GM12878 (cell line): ENCODE data around the gene IFI6. TPM values are rescaled to one million over a fixed set of nuclear protein-coding genes. Genes with fewer than 3 reads are reported as not detected.
"Not testable (repeated sequence)": the region's sequence is repeated elsewhere in the genome, so short reads cannot be mapped to it uniquely, and the experiment has no call there.

ENCODE experiments used
- ATAC-seq: fragments of 200-7000 bp; cut with Tn5 transposase; 3 replicates; pipeline ENCODE4 v1.9.1; 2020; ENCODE audit warnings: mild to moderate bottlenecking, moderate library complexity
- BruUV-seq: library from RNA; stranded (reverse); fragments of 400-500 nt; replicated peaks from 2 replicates; lab custom pipeline; 2021; lab: Mats Ljungman, UMichigan
- CTCF ChIA-PET: fragments of 300-600 bp; sonication (Branson Sonifier 250); formaldehyde crosslinking; extraction: SDS; loops from one replicate; lab custom pipeline; 2021; ENCODE audit warnings: inconsistent platforms; lab: Yijun Ruan, JAX
- POLR2A ChIA-PET: fragments of 350-600 bp; formaldehyde crosslinking; extraction: SDS; loops from one replicate; lab custom pipeline; 2021; ENCODE audit warnings: inconsistent platforms; lab: Charles Lee
- RAD21 ChIA-PET: fragments of 300-600 bp; sonication (Branson Sonifier 250); formaldehyde crosslinking; loops from one replicate; lab custom pipeline; 2023; ENCODE audit warnings: antibody characterized with exemption; ENCODE audit not compliant: unreplicated experiment; lab: Charles Lee
- SMC1A ChIA-PET: fragments of 300-600 bp; sonication (Branson Sonifier 250); formaldehyde crosslinking; loops from one replicate; lab custom pipeline; 2023; ENCODE audit not compliant: unreplicated experiment, uncharacterized antibody; lab: Charles Lee
- DNase-seq: peaks from one replicate; pipeline ENCODE4 v3.0.0-alpha.2; 2011; ENCODE audit warnings: low read depth, low spot score
- FAIRE-seq: peaks from 3 replicates; lab custom pipeline; 2011; peaks lifted over from hg19 to GRCh38; lab: Jason Lieb, UNC
- H2AFZ ChIP-seq: 2 replicates; pipeline ENCODE4 v1.6.0; 2011; ENCODE audit warnings: low read depth, low read length, control low read depth; ENCODE audit not compliant: control insufficient read depth
- H3K27ac ChIP-seq: 2 replicates; pipeline ENCODE4 v1.5.1; 2011; ENCODE audit warnings: control low read depth; ENCODE audit not compliant: control insufficient read depth, insufficient read depth
- H3K27me3 ChIP-seq, 2 experiments: replicated peaks in 1 of 2; 2 replicates each; pipeline versions ENCODE4 v1.6.0 to v1.6.1; 2011; ENCODE audit warnings: low read length in 1 of 2; ENCODE audit not compliant: control insufficient read depth in 2 of 2, insufficient read depth in 2 of 2
- H3K36me3 ChIP-seq, 2 experiments: 2 replicates each; pipeline ENCODE4 v1.5.1; 2011; ENCODE audit warnings: low read length in 1 of 2; ENCODE audit not compliant: control insufficient read depth in 2 of 2, insufficient read depth in 2 of 2
- H3K4me1 ChIP-seq: 2 replicates; pipeline ENCODE4 v1.6.1; 2011; ENCODE audit warnings: mild to moderate bottlenecking, low read length, moderate library complexity, mixed read lengths; ENCODE audit not compliant: control insufficient read depth, insufficient read depth
- H3K4me2 ChIP-seq: 2 replicates; pipeline ENCODE4 v1.6.0; 2011; ENCODE audit warnings: control low read depth; ENCODE audit not compliant: control insufficient read depth, insufficient read depth
- H3K4me3 ChIP-seq: fragments of 200-600 bp; sonication (generic); 2 replicates; pipeline ENCODE4 v1.5.1; 2016
- H3K79me2 ChIP-seq: 2 replicates; pipeline ENCODE4 v1.6.0; 2011; ENCODE audit warnings: low read length; ENCODE audit not compliant: control insufficient read depth, insufficient read depth
- H3K9ac ChIP-seq: 2 replicates; pipeline ENCODE4 v1.8.0; 2011; ENCODE audit warnings: low read length, control low read depth, mixed read lengths; ENCODE audit not compliant: control insufficient read depth, insufficient read depth
- H3K9me3 ChIP-seq: replicated peaks from 3 replicates; pipeline ENCODE4 v1.5.1; 2011; ENCODE audit warnings: mild to moderate bottlenecking, low read length; ENCODE audit not compliant: control insufficient read depth, insufficient read depth
- H4K20me1 ChIP-seq: 2 replicates; pipeline ENCODE4 v1.6.0; 2011; ENCODE audit not compliant: control insufficient read depth, insufficient read depth
- RAD21 ChIP-seq: IDR thresholded peaks from 2 replicates; pipeline ENCODE4 v1.6.1; 2011; ENCODE audit warnings: mild to moderate bottlenecking, low read depth, low read length, moderate library complexity; ENCODE audit not compliant: insufficient read depth
- SMARCA5 ChIP-seq: fragments of 450-650 bp; IDR thresholded peaks from 2 replicates; pipeline ENCODE4 v1.6.1; 2017; ENCODE audit warnings: mild to moderate bottlenecking
- WGBS: methylation state at CpG from one replicate; pipeline ENCODE4 v1.1.6; 2016; ENCODE audit warnings: low lambda C conversion rate; ENCODE audit not compliant: insufficient replicate concordance, insufficient coverage; ENCODE audit errors: missing lambda C conversion rate; 5-methylcytosine and 5-hydroxymethylcytosine counted together
- in situ Hi-C: fragments of 300-500 bp; cut with MboI; formaldehyde crosslinking; loops from 9 replicates; pipeline ENCODE4 v1.14.3; 2018; ENCODE audit warnings: mixed read lengths
- intact Hi-C: fragments of 100-400 bp; cut with micrococcal nuclease; formaldehyde crosslinking; loops from one replicate; pipeline ENCODE4 v1.14.2; 2022; ENCODE audit not compliant: unreplicated experiment
- polyA plus RNA-seq, 11 experiments: library from polyadenylated mRNA; depleted of rRNA in 4 of 11; unstranded in 6 of 11; stranded (reverse) in 5 of 11; fragments of >200 nt; fragmentation: Nextera tagmentation in 4 of 11; fragmentation: Illumina TruSeq in 1 of 11; extraction: Ambion mirVana in 4 of 11; extraction: Trizol in 1 of 11; gene quantifications; 1 replicate in 1 of 11; 2 replicates in 10 of 11; pipeline versions ENCODE4 v1.2.1 to v1.2.3, GENCODE V29; 2011 to 2016; ENCODE audit warnings: inconsistent platforms in 2 of 11, missing spikeins in 2 of 11, low read depth in 1 of 11
- total RNA-seq, 4 experiments: library from RNA; depleted of rRNA in 3 of 4; stranded (reverse); fragments of >200 nt in 3 of 4; fragmentation: Illumina TruSeq in 1 of 4; extraction: Trizol in 1 of 4; gene quantifications; 2 replicates each; pipeline versions ENCODE4 v1.2.1 to v1.2.3, GENCODE V29; 2013 to 2021
- TF ChIP-seq, protein P1 (sequence below): fragments of 450-650 bp; IDR thresholded peaks from 2 replicates; pipeline ENCODE4 v1.6.1; 2017; ENCODE audit warnings: low read depth, mild to moderate bottlenecking, moderate library complexity

The IFI6 gene
- total and polyA plus RNA-seq, 10 of the 15 experiments (the other 5 are each of a cell fraction or from before 2014, with no cell fraction given), result 5.6 to 123 (median 69.0) TPM

GRCh38 chr1:27627733-27628132 lies 44.3 kb downstream of the IFI6 start:
- intact Hi-C loops, H2AFZ ChIP-seq, H3K27ac ChIP-seq, H3K4me2 ChIP-seq, H3K4me3 ChIP-seq, H3K9ac ChIP-seq, H3K27me3 ChIP-seq, DNase-seq, BruUV-seq, FAIRE-seq, H3K36me3 ChIP-seq, H3K9me3 ChIP-seq, in situ Hi-C loops, H4K20me1 ChIP-seq, ATAC-seq: not testable (repeated sequence)
- ChIA-PET CTCF (interaction anchor here (1.5 to 17.2 kb wide), 4 partner anchors 9 to 34 kb away, joined by 3 to 208 read pairs (median 68); partner anchors contain the start of gene AHDC1), SMC1A (interaction anchor here (2.1 to 10.4 kb wide), 5 partner anchors 9 to 34 kb away, joined by 6 to 87 read pairs (median 66); no protein-coding TSS in a partner anchor), POLR2A (interaction anchor here (0.6 to 14.3 kb wide), 10 partner anchors 7 to 546 kb away, joined by 3 to 141 read pairs (median 13); no protein-coding TSS in a partner anchor), RAD21 (interaction anchor here (0.6 to 17.1 kb wide), 8 partner anchors 10 to 44 kb away, joined by 3 to 211 read pairs (median 10); partner anchors contain the start of gene AHDC1)
- 85% methylated on average over 4 of the region's 4 CpGs for whole genome bisulfite sequencing
- Histone ChIP-seq H3K4me1 (peaks cover 88% of the 10 kb centered on the region), H3K79me2 (peaks cover 39% of the 10 kb centered on the region)

- H2AFZ ChIP-seq, result no peak overlapping the region
- in situ Hi-C loops, result no loop called here
- H3K36me3 ChIP-seq, result peaks cover 0 to 2% of the 10 kb centered on the region in 2 experiments; a peak in 1 of 4 replicates
- intact Hi-C loops, result no loop called here
- ATAC-seq, result no peak
- TF ChIP-seq, protein P1, sequence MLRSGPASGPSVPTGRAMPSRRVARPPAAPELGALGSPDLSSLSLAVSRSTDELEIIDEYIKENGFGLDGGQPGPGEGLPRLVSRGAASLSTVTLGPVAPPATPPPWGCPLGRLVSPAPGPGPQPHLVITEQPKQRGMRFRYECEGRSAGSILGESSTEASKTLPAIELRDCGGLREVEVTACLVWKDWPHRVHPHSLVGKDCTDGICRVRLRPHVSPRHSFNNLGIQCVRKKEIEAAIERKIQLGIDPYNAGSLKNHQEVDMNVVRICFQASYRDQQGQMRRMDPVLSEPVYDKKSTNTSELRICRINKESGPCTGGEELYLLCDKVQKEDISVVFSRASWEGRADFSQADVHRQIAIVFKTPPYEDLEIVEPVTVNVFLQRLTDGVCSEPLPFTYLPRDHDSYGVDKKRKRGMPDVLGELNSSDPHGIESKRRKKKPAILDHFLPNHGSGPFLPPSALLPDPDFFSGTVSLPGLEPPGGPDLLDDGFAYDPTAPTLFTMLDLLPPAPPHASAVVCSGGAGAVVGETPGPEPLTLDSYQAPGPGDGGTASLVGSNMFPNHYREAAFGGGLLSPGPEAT, result no peak
- TF ChIP-seq RAD21 (no peak), SMARCA5 (0 out of 2 replicates have a peak, but pooled peaks have one; percentile 1)
- TF ChIP-seq, all 136 proteins: peak for 1
- CTCF ChIA-PET, result interaction anchor here (1.0 to 17.2 kb wide), 4 partner anchors 19 to 42 kb away, joined by 3 to 208 read pairs (median 14); partner anchors contain the start of gene AHDC1
- SMC1A ChIA-PET, result interaction anchor here (10.4 kb wide), 1 partner anchor 30 kb away, joined by 66 read pairs; no protein-coding TSS in a partner anchor
- Histone ChIP-seq H3K27ac (peak overlapping the region; percentile 85), H3K4me2 (peak overlapping the region; percentile 47), H3K4me1 (peaks cover 81% of the 10 kb centered on the region), H3K79me2 (peaks cover 39% of the 10 kb centered on the region), H4K20me1 (no peaks in the 10 kb centered on the region), H3K9me3 (no peaks in the 10 kb centered on the region), H3K9ac (peak overlapping the region; percentile 76), H3K4me3 (0 out of 2 replicates have a peak overlapping the region, but pooled peaks have one; percentile 93), H3K27me3 (no peaks in the 10 kb centered on the region)
- RAD21 ChIA-PET, result interaction anchor here (14.6 to 17.1 kb wide), 2 partner anchors 18 to 37 kb away, joined by 183 to 211 read pairs; no protein-coding TSS in a partner anchor
- no TSS peak for BruUV-seq
- POLR2A ChIA-PET, result interaction anchor here (0.6 to 14.3 kb wide), 3 partner anchors 18 to 36 kb away, joined by 3 to 141 read pairs (median 50); no protein-coding TSS in a partner anchor
- FAIRE-seq (no peak), DNase-seq (no peak)
- 97% methylated on average over 5 of the region's 5 CpGs for WGBS
These were observed 44.9 kb downstream of the IFI6 start for GRCh38 chr1:27627061-27627460.
